NCI-H1092 (cell line): Measurements from ENCODE around the gene TBCA.
"Not testable (repeated sequence)": the region's sequence is repeated elsewhere in the genome, so short reads cannot be mapped to it uniquely, and the experiment has no call there.

Experiments used
- DNase-seq: peaks from one replicate; lab custom pipeline; 2025; lab: John Stamatoyannopoulos, UW

TBCA gene

DNA sequence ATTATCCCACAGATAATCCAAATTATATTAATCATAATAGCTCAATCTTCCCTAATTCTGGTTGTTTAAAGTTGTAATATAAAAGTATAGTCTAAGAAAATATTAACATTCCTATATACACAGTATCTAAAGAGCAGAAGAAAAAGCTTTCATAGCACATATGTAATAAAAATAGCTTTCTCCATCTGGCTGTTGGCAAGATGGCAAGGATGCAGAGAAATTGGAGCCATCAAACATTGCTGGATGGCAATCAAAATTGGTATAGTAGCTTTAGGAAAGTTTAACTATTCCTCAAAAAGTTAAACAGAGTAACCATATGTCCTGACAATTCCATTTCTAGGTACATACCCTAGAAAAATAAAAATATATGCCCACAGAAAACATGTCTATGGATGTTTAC is 66.8 kb downstream of the TBCA start:
- no peak for DNase-seq

DNA sequence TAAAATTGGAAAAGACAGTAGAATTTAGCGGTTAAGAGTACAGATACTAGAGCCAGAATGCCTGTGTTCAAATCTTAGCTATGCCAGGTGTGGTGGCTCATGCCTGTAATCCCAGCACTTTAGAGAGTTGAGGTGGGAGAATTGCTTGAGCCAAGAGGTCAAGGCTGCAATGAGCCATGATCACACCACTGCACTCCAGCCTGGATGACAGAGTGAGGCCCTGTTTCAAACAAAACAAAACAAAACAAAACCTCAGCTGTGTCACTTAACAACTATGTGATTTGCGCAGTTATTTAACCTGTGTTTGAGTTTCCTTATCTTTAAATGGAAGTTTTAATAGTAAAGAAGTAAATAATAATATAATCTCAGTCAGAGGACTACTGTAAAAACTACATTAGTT is 68.3 kb downstream of the TBCA start:
- DNase-seq = no peak

DNA sequence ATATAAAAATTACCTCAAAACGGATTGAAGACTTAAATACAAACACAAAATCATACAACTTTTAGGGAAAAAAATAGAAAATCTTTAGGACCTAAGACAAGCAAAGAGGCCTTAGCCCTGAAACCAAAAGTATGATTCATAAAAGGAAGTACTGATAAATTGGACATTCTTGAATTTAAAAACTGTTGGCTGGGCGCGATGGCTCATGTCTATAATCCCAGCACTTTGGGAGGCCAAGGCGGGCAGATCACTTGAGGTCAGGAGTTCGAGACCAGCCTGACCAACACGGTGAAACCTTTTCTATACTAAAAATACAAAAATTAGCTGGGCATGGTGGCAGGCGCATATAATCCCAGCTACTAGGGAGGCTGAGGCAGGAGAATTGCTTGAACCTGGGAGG is 76.6 kb downstream of the TBCA start:
- not testable (repeated sequence) for DNase-seq

DNA sequence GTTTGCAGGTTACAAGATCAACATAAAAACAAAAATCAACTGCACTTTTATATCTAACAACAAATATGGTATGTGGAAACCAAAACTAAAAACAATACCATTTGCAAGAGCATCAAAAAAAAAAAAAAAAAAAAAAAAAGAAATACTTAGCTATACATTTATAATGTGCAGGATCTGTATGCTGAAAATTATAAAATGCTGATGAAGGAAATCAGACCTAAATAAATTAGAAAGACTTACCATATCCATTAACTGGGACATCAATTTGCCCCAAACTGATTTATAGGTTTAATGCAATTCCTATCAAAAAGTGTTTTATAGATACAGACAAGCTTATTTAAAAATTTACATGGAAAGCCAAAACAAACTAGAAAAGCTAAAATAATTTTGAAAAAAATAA is 77.2 kb downstream of the TBCA start:
- DNase-seq = no peak

DNA sequence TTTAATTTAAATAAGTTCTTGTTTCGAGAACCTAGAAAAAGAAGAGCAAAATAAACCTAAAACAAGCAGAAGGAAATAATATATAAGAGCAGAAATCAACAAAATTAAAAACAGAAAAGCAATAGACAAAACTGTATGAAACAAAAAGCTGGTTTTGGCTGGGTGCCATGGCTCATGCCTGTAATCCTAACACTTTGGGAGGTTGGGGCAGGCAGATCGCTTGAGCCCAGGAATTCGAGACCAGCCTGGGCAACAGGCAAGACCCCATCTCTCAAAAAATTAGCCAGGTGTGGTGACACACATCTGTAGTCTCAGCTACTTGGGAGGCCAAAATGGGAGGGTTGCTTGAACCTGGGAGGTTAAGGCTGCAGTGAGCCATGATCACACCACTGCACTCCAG is 78.4 kb downstream of the TBCA start:
- DNase-seq = no peak

DNA sequence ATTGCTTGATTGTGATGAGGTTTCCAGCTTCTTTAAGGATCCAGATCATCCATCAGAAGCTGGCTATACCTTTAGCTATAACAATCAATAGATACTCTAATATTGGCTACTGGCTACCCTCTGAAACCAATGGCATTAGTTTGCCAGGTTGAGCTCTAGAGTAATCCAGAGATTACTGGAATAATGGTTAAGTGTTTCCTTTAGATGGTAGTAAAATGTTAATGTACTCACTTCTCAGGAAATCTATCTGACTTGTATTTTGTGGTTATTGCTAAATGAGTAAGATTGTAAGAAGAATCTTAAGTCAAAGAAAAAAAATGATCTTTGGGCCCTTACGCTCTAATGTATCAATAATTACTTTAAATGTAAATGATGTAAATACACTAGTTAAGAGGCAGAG is 80.0 kb downstream of the TBCA start:
- DNase-seq = no peak

DNA sequence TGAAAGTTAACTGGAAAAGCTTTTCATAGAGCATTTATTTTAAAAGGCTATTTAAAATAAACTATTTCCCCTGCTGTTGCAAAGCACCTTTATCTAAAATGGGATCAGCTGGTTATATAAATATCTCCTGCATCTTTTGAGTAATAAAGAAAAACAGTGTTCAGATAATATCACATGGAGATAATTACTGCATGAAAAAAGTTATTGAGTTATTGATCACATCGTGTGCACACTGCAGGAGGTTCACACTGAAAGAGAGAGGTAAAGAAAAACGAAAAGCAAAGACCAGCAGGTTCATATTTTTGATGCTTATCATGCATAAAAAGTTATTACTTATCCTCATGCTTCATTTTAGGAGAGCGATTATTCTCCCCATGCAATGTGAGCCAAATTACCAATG is 82.2 kb downstream of the TBCA start:
- no peak for DNase-seq

DNA sequence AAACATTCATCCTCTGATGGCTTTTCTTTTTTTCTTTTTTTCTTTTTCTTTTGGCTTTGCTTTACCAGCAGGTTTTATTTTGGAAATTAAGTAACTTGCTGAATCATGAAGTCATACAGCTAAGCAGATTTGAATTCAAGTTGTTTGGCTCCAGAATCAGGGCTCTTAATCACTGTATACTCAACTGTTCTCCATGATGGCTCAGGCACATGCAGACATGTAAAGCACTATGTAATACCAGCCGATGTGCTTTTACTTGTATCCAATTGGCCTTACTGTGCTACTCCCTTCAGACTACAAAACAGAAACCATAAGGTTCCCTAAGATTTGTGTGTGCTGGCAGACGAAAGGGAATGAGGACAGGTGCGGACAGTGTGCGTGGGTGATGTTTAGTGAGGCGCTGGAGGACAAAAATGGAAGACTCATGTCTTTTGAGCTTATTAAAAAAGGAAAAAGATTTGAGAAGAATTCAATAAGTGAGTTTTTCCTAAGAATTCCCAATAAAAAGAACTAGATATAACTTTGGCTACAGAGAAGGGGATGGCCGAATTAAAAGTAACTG is 92.9 kb downstream of the TBCA start:
- DNase-seq = no peak

DNA sequence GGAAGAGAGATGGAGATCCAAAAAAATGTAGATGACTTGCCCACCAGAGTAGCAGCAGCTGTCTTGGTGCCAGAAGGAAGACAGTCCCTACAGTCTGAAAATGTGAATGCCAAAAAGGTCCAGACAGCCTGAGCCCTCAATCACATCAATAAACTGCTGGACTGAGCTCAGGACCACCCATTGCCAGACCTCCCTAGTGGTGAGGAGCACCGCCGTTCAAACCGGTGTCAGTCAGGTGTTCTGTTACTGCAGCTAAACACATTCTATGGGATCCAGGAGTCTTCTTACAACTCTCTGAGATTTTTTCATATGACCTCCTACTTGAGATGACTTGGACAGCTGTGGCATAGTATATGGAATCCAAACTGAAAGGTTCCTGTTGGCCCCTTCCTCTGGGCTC is 105.6 kb downstream of the TBCA start:
- DNase-seq = no peak

DNA sequence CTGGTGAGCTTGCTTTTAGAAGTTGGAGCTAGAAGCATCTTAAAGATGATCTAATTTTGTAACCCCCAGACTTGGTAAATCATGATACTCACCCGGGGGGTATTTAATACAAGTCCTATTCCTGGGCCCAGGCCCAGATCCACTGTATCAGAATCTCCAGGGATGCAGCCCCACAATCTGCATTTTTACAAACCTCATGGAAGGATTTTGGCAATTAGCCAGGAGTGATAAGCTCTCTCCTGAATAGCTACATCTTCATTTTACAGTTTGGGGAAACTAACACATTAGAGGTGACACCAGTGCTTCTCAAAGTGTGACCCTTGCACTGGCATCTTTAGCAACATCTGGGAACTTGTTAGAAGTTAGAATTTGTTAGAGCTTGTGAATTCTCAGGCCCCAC is 106.5 kb downstream of the TBCA start:
- no peak for DNase-seq

DNA sequence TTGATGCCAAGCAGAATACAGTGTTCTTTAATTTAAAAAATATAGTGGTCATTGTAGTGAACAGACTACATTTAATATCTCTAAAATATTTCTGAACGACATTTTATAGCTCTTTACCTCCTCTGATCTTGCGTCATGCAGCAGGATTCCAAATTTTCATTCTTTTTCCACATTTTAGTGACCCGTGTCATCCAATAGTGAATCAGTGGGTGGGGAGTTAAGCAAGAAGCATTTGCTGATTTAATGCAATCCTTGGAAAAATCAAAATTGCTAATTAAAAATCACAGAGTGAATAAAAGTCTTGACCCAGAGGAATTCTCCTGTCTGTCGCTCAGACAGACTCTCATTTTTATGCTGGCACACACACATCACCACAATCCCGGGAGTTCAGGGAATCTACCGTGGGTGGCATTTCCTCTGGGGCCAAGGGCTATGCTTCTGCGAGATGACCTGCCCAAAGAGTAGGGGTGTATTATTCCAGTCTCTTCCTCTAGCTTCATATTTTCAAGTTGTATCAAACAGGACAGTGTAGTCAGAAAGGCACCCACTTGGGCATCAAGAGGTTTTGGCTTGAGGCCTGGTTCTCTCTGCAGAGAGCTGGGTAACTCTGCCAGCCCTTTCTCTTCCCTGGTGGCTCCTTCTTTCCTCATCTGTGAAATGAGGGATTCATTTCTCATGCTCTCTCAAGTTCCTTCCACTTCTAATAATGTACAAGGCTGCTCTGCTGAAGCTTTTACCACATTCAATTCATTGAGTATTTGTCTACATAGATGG is 112.9 kb downstream of the TBCA start:
- no peak for DNase-seq

DNA sequence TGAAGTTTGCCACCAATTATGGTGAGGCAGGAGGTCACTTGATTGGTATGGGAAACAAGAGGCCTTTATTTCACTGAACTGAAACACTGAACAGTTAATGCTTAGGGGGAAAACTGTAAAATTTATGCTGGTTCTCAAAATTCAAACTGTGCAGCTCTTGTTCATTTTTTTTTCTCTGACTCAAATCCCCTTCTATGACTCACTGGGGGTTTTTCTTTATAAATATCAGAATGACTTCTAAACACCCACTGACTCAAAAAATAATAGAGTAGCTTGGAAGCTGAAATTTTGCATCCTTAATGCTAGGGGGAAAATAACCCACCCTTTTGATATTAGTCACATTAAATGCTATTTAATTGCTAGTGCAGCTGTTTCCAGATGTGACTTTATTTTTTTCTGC is 113.5 kb downstream of the TBCA start:
- no peak for DNase-seq

DNA sequence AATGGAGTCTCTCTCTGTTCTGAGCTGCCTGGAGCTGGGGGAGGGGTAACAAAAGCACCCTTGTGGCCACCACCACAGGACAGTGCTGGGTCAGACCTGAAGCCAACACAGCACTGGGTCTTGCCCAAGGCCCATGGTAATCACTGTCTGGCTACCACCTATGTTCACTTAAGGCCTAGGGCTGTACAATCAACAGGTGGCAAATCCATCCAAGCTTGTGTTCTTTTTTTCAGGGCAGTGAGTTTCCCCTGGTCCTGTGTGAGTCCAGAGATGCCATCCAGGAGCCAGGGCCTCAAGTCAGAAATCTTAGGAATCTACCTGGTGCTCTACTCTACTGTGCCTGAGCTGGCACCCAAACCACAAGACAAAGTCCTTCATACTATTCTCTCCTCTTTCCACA is 117.5 kb downstream of the TBCA start:
- DNase-seq = no peak

DNA sequence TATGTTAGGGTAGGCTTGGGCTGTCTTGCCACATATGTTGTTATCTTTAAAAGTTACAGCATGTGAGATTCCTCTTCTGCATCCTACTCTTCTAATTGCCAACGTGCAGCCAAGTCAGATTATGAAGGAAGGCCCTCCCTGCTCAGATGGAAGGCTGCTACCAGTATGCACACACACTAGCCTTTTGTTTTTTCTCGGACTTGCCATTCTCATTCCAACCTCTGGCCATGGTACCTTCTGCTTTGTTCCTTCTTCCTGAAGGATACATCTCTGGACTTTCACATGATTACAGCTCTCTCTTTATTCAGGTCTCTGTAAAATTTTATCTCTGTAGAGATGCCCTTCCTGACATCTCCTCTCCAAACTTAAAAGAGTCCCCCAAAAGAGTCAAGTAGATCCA is 124.8 kb downstream of the TBCA start:
- no peak for DNase-seq

DNA sequence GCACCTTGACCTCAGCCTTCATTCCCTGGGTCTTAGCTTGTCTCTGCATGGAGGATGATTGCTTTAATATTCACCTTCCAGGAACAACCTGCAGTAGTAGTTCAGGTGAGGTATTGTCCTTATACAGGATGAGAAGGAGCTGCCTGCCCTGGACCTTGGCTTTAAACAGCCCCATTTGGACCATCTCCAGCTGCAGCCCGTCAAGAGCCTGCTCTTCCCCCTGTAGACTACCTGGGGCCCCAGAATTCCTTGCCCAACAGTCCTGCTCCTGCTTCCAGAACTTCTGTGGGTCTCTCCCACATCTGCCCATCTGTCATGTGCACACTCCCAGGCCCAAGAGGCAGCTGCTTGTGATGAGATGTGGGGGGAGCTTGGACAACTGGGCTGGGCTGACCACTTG is 125.5 kb downstream of the TBCA start:
- no peak for DNase-seq

DNA sequence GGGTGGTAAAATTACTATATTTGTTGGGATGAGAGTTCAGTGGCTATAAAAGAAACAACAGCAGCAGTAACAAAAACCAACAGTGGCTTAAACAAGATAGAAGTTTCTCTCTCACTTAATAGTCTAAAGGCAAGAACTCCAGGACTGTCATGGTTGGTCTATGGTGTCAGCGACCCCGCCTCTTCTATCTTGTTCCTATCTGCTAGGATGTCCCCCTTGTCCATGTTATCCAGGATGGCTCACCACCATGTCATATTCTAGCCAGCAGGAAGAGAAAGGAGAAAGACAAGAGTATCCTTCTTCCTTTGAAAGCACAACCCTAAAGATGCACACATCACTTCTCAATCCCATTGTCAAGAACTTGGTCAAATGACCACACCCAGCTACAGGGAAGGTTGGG is 126.4 kb downstream of the TBCA start:
- no peak for DNase-seq

DNA sequence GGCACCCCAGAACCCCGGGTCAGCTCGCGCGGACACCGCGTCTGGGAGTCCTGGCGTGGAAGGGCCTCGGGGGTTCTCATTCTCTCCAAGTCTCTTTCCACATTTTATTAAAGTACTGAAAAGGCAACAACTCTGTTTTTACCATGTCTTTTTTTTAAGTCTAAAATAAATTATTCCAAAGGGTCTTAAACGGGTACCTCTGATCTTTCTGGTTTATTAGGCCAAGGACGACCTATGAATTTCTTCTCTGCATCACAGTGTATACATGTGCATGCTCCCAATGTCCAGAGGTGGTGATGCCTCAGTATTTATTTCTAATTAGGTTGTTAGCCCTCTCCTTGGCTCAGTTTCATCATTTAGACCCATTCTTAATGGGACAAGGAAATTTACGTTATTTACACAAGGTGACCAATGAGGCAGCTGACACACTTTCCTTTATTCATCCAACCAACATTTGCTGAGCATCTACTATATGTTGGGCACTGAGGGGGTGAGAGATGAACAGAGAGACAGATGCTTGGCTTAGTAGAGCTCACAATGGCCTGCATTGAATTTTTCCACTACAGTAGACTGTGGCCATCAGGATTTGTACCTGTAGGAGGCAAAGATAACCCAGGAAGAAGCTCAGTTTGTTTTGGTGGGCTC is 130.0 kb downstream of the TBCA start:
- no peak for DNase-seq

DNA sequence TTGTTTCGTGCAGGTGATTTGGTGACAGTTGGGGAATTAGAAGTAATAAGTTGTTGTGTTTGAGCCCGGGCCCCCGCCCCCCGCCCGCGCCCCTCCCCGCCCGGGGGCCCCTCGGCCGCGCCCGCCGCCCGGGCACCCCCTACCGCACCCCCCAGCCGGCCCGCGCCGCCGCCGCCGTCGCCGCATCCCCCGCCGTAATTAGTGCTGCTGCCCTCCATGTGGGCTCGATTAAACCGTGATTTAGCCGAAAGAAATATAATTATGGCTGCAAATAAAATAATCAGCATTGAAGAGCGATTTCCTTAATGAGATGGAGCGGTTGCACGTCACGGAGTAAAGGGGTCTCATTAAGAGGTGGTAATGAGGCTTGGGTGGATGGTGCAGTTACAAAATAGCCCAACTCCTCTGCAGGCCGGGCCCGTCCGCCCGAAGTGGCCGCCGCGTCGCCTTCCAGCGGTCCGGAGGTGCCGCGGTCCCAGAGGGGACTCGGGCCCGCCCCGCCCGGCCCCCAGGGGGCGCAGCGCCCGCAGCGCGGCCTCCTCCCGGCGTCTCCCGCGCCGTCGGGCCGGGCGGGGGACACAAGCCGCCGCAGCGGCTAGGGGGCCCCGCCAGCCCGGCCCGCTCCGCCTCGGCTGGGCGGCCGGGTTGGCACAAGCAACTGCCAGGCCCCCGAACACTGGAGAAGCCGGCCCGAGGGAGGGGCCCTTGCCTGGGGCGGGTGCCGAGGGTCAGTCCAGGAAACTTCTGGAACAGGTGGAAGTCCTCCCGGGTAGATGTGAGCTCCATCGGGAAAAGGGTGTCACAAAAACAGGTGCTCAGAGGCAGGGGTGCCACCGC is 130.8 kb downstream of the TBCA start:
- no peak for DNase-seq

DNA sequence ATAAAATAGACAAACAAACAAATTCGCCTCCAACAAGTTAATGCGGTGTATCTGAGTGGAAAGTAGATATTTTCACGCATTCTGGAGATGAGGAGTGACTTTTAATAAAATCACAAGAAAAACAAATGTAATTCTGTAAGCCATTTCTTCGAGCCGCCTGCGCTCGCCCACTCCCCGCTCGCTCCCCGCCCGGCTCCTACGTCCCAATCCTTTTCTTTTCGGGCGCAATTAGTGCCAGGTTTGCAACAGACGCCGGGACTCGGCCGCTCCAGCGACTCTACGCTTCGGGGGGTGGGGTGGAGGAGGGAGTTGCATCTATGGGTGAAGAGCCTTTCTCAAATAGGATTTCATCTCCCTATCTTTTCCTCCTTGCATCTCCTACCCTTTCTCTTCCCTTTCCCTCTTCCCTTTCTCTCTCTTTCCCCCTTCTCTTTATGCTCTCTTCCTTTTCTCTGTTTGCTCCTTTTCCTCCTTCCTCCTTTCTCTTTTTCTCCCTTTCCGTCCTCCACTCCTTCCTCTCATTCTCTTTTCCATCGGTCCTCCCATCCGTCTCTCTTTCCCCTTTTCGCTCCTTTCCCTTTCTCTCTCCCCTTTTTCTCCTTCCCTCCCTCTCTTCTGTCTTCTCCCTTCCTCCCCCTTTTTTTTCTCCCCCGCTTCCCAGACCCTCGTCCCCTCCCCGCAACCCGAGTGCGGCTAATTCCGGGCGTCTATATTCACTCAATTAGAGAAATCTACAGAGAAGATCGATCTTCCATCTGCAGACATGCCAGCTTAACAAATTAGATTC is 131.6 kb downstream of the TBCA start:
- DNase-seq = no peak

DNA sequence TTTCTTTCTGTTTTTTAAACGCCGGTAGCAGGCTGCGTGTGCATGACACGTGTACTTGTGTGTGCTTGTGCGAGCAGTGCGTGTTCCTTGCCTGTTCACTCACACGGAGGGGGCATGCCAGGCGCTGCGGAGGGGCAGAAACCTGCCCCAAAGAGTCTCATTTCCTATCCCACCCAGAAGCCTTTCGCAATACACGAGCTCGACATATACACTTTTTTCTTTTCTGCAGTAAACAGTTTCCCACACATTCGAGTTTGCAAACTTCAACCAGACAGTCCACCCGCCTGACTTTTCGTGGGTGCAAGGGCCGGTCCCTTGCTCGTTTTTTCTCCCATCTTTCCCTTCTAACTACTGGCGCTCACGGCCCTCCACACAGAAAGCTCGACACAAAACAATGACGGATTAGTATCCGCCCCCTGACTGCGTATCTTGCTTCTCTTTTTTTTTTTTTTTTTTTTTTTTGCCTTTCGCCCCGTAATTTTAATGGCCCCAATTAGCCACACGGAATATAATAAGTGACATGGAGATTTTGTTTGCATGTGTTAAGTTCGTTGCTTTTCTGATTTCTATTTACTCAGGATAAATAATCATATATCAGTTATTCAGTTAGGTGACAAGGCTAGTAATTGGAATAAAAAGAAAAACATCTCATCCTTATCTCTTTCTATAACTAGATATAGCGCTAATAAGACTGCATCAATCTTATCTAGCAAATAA is 132.3 kb downstream of the TBCA start:
- no peak for DNase-seq
